ENCODE measurements around the gene CRACR2A. TPM values are rescaled to one million over a fixed set of nuclear protein-coding genes. Genes with fewer than 3 reads are reported as not detected.
A peak's percentile ranks its signal among the peaks of the same experiment; 100 is the strongest.

The CRACR2A gene, protein sequence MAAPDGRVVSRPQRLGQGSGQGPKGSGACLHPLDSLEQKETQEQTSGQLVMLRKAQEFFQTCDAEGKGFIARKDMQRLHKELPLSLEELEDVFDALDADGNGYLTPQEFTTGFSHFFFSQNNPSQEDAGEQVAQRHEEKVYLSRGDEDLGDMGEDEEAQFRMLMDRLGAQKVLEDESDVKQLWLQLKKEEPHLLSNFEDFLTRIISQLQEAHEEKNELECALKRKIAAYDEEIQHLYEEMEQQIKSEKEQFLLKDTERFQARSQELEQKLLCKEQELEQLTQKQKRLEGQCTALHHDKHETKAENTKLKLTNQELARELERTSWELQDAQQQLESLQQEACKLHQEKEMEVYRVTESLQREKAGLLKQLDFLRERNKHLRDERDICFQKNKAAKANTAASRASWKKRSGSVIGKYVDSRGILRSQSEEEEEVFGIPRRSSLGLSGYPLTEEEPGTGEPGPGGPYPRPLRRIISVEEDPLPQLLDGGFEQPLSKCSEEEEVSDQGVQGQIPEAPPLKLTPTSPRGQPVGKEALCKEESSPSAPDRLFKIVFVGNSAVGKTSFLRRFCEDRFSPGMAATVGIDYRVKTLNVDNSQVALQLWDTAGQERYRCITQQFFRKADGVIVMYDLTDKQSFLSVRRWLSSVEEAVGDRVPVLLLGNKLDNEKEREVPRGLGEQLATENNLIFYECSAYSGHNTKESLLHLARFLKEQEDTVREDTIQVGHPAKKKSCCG
- 3.0 TPM for total RNA-seq

GRCh38 chr12:3752741-3753486 is at the start of gene CRACR2A:
TSS of gene CRACR2A (minus strand) at chr12:3753109. CDS start at chr12:3696999, 56,110 bp downstream.
- peak; percentile 74 for ATAC-seq

- ATAC-seq = no peak
Observed at GRCh38 chr12:3797531-3798048, 44.7 kb upstream of the CRACR2A start.

DNA sequence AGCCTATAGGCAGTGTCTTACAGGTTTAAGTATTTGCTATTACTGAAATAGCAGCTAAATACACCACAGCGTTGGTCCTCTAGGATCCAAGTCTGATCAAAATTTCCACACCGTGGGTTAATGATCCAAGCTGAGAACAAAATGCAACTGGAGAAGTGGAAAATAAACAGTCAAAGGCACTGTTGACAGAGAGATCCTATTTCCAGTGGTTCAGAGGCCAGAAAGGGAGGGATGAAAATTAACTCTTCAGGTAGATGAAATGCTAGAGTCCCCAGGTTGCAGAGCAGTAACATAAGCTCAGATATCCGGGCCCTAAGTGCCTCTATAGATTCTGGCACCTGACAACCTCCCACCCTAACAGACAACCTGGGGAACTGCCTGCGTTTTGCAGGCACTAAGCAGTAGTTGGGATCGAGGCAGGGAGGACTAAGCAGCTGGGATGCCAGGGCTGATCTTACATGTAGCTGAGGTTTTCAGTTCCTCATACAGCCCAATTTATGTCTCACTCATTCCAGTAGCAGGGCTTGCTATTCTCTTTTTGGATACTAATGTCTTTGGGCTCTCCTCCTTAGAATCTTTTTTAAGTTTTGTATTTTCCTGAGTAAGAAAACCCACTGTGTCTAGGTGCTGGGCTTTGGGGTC is 42.7 kb upstream of the CRACR2A start:
- no peak for ATAC-seq

DNA sequence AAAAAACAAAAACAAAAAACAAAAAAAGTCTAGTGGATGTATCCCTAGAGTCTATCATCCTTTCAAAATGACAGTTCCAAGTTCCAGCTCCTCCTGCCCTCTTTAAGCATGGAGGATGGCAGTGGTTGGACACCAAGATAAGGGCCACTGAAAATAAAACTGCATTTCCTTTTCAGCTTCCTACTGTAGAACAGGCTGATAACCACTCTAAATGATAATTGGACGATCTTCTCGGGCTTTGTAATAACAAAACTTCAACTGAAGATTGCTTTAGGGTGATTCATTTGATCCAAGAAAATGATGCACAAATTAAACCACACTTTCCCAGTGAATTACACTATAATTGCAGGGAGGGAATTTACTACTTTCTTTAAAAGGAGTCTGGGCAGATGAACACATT is 42.2 kb upstream of the CRACR2A start:
- ATAC-seq = no peak

DNA sequence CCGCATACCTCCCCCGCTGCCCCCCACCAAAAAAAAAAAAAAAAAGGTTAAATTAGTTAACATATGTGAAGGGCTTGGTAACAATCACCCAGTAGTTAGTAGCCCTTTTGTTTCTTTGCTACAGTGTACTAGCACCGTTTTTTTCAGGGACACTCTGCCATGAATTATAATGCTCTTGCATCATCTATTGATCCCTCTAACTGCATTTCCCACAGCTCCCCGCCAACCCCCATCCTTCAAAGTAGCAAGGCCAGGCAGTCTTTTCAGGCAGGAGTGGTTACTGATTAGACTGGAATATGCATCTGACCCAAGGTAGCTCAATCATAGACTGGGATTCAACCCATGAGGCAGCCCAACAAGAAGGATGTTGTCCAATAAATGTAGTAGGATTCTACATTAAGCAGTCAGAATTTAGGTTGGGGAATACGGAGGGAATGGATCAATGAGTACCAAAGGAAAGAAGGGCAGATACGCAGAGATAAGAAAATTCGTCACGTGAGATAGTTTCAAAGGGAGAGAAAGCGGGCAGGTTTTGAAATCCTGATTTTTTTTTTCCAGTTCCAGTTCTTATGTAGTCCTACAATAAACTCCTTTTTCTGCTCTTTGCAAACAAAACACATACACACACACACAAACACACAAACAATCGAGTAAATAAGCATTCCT is 39.8 kb upstream of the CRACR2A start:
- ATAC-seq = no peak

GRCh38 chr12:3791256-3791874 is 38.5 kb upstream of the CRACR2A start:
- ATAC-seq = no peak

DNA sequence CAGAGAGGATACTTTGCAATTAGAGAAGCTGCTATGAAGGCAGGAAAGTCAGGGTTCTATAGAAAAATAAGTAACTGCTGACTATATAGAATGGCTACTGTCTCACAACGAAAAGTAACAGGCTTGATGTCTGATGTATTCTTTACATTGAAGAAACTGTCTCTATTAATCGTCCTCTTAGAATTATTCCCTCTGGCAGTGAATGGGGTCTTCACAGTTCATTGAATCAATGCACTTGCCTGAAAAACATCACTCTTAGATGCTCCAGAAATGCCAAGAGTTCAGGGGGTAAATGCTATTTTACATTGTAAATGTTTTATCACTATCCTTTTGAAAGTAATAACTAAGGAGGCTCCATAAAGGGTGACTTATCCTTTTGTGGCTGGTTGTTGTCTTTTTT is 37.7 kb upstream of the CRACR2A start:
- no peak for ATAC-seq

- ATAC-seq = no peak
Observed at GRCh38 chr12:3789838-3790237, 36.9 kb upstream of the CRACR2A start.

DNA sequence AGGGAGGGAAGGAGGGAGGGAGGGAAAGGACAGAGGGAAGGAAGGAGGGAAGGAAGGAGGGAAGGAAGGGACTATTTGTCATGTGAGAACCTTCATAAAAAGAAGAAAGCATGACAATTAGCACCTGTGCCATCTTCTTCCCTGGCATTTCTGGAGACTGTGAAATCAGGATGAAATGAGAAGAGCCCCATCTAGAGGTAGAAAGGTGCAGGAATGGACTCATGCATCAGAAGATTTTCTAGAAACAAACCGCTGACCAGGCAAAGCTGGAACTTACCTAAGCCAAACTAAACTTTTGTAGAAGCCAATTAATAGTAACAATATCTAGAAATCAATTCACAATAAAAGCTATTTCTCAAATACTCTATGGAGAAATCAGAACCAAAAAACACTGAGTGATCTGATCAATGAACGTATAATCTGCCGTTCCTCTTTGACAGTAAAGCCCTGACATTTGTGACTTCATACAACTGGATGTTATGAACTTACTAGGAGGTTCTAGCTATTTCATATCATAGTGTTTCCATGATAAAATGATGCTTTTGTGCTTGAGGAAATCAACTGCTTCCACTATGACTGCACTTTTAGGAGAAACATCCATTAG is 24.4 kb upstream of the CRACR2A start:
- peak; percentile 72 for ATAC-seq

DNA sequence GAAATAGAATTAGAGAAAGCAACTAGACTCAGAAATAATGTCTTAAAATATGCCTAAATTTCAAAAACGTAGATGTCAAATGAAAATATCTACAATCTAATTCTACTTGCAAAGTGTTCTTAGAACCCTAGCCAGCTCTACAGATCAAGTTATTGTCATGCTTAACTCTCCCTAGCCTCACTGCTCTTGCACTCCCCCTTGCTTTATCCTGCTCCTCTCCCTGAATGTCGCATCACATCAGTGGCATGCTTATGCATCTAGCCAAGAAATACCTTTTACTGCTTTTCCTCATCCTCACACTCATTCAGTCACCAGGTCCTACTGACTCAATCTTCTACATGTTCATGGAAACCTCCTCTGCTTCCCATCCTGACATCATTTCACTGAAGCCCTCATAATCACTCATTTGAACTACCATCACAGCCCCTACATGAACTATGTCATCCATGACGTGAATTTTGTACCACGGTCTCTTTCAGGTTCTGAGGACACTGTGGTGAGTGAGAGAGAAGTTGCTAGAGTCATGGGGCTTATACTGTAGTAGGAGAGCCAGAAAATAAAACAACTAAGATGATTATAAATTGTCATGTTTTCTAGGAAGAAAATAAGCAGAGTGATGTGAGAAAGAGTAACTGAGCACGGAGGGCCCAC is 22.6 kb upstream of the CRACR2A start:
- no peak for ATAC-seq

GRCh38 chr12:3772380-3772779 is 19.5 kb upstream of the CRACR2A start:
- no peak for ATAC-seq

DNA sequence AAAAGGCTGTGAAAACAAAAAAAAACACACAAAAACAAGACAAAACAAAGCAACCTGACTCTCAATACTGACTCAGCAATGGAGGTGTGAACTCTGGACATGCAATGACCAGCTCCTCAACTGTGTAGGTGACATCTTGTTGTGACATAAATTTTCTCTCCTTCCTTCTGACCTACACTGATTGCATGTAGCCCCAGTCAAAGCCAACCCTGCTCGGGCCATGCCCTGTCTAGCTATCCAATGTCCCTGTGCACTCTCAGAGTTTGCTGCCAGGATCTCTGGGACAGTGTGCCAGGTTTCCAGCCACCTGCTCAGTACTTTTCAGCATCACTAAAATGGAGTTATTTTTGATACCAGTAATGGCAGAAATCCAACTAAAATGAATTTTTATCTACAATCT is 18.9 kb upstream of the CRACR2A start:
- peak; percentile 62 for ATAC-seq

DNA sequence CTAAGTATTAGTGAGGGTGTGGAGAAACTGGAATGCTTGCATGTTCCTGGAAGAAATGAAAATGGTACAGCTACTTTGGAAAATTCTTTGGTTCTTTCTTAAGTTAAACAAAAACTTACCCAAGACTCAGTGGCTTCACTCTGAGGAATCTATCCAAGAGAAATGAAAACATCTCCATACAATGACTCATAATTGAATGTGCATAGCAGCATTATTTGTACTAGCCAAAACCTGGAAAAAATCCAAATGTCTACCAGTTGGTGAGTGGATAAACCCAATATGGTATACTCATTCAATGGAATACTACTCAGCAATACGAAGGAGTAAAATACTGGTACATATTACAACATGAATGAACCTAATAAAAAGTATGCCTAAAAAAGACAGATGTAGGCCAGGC is 18.0 kb upstream of the CRACR2A start:
- peak; percentile 73 for ATAC-seq

GRCh38 chr12:3768911-3769447 is 16.1 kb upstream of the CRACR2A start:
- no peak for ATAC-seq

DNA sequence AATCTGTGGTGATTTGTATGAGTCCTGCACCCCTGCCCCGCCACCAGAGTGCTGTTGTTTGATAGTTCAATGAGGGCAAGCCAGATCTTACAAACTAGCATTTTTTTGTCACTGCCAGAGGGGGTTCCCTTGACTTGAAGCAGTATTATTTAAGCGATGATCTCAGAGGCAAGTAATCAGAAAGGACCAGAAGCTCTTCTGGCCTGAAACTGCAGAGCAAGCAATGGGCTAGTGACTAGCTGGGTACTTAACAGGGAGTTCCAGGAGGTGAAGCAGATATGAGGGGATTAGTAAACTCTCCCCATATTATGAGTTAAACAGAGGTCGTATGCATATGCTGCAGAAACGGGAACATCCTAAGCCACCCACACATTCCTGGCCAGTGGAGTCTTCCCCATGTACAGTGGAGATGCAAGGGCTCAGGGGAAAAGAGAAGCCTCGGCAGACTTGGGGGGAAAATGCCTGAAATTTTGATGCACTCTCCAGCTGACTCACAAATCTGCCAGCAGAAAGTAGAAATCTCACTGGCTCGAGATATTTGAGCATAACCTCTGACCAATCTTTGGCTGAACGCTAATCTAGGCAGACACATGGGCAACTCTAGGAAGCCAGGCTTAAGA is 8.3 kb upstream of the CRACR2A start:
- no peak for ATAC-seq

GRCh38 chr12:3759878-3760277 is 7.0 kb upstream of the CRACR2A start:
- ATAC-seq = no peak

GRCh38 chr12:3757261-3757660 is 4.4 kb upstream of the CRACR2A start:
- ATAC-seq = no peak

DNA sequence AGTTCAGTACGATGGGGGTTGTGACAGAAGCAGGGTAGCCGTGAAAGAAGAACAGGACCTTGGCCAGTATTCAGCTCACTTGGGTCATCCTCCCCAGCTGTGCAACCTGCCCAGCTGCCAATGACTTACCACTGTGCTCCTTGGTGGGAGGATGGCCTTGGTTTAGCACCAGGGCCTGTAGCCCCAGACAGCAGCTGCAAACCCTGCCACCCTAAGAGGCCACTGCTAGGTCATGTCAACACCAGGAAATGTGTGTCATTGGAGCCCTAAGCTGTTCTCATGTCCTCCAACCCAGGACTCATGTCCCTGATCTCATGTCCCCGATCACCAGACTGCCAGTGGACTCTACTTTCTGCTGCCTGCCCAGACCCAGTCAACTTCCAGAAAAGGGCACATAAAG is 3.0 kb upstream of the CRACR2A start:
- no peak for ATAC-seq

DNA sequence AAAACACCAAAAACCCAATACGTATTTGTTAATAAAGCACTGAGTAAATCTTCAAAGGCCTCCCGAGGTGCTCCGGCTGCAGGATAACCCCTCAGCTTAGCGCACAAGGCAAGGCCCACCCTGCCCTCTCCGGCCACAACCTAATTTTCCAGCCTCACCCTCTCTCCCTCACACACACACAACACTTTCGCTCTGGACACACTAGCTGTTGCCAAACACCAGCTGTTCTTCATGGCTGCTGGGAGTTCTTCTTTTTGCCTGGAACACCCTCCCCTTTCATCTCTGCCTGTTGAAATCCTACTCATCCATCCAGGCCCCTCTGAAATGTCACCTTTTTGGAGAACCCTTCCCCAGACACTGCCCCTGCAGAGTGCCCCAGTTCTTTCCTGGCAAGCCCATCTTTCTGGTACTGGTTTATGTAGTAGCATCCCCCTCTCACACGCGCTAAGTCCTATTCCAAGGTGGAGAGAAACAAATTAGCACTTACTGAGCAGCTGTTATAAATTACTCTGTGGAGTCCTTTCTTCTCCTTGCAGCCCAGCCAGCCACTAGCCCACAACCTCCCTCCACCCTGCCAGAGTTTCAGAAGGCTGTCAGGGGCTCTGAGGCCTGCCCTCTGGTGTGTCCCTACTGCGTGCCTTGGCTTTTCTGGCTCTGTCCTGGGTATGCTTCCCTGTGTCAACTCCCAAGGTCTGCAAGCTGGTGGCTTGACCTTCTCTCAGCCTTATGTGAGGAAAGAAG is 805 bp upstream of the CRACR2A start:
- ATAC-seq = no peak

Data from esophagus mucosa (tissue), 1 donor.